ENCODE data around the gene GOLT1A. TPM values are rescaled to one million over a fixed set of nuclear protein-coding genes. Genes with fewer than 3 reads are reported as not detected.

GOLT1A gene
- total and polyA plus RNA-seq, 2 experiments from 2014 or later, result 0.33 to 2.6 TPM

DNA sequence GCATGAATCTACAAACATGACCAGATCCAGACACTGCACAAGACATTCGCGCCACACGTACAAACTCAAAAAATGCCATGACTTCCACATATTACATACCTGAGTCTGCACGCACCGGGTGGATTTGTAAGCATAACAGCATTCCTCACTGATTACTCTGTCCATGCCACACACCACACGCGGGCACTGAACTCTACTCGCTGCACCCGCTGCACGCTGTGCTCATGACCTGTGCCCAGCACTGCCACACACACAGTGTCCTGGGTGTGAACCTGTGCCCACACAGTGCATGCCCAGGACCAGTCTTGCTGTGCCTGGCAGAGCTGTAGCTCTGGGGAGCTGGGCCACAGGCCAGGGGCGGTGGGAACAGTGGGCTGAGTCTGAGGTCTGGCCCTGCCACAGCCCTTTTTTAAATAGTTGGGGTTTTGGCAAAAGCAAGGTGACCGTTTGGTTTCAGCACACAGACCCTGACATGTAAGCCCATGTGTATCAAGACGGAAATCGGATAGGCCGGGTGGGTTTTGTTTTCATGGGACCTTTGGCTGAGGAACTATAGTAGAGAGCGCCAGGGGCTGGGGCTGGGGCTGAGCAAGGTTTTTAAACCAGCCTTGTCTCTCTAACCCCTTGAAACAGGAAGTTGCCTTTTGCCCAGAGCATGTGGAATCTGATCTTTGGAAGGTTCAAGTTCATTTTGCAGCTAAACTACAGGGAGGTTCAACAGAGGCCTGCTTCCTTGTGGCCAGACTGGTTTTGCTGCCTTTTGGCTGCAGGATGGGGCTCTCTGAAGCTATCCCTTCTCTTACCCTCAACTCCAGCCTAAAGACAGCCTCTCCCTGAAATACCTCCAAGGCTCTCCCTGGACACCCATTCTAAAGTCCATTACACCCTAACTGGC is 12.3 kb upstream of the GOLT1A start:
- TF ChIP-seq, protein P1, sequence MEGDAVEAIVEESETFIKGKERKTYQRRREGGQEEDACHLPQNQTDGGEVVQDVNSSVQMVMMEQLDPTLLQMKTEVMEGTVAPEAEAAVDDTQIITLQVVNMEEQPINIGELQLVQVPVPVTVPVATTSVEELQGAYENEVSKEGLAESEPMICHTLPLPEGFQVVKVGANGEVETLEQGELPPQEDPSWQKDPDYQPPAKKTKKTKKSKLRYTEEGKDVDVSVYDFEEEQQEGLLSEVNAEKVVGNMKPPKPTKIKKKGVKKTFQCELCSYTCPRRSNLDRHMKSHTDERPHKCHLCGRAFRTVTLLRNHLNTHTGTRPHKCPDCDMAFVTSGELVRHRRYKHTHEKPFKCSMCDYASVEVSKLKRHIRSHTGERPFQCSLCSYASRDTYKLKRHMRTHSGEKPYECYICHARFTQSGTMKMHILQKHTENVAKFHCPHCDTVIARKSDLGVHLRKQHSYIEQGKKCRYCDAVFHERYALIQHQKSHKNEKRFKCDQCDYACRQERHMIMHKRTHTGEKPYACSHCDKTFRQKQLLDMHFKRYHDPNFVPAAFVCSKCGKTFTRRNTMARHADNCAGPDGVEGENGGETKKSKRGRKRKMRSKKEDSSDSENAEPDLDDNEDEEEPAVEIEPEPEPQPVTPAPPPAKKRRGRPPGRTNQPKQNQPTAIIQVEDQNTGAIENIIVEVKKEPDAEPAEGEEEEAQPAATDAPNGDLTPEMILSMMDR (IDR thresholded peaks at IDR 0.05; ENCODE audit: low read depth, low read length), result no peak
- Histone ChIP-seq H3K27ac (no peak overlapping the region), H3K4me1 (ENCODE audit: low read depth) (no peaks in the 10 kb centered on the region), H3K27me3 (no peaks in the 10 kb centered on the region), H3K36me3 (peaks cover 82% of the 10 kb centered on the region), H3K9me3 (ENCODE audit: low read depth) (no peaks in the 10 kb centered on the region), H3K4me3 (no peak overlapping the region)
- no peak for DNase-seq (ENCODE audit: low read depth in 1 of 2, low spot score in 1 of 2)

DNA sequence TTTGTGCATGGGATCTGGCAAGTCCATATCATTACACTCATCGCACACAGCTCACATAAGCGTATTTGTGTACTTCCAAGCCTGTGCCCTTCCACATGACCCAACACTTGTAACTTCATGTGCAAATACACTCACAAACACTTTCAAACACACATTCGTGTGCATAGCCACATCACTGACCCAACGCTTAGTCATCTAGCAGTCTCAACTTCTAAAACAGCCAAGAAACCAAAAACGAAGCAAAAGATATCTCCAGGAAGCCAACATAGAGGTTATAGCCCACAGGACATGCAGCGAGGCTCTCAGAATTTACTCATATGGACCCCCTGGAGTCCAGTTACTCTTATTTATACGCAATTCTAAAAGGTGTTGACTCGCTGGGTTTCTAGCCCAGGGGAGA is 10.9 kb upstream of the GOLT1A start:
- H3K4me3 ChIP-seq, result no peak overlapping the region
- no peaks in the 10 kb centered on the region for H3K4me1 ChIP-seq (ENCODE audit: low read depth)
- TF ChIP-seq, protein P1 (IDR thresholded peaks at IDR 0.05; ENCODE audit: low read depth, low read length), result no peak
- no peaks in the 10 kb centered on the region for H3K9me3 ChIP-seq (ENCODE audit: low read depth)
- no peak for DNase-seq (ENCODE audit: low read depth in 1 of 2, low spot score in 1 of 2)
- no peaks in the 10 kb centered on the region for H3K27me3 ChIP-seq
- peaks cover 70% of the 10 kb centered on the region for H3K36me3 ChIP-seq
- no peak overlapping the region for H3K27ac ChIP-seq

DNA sequence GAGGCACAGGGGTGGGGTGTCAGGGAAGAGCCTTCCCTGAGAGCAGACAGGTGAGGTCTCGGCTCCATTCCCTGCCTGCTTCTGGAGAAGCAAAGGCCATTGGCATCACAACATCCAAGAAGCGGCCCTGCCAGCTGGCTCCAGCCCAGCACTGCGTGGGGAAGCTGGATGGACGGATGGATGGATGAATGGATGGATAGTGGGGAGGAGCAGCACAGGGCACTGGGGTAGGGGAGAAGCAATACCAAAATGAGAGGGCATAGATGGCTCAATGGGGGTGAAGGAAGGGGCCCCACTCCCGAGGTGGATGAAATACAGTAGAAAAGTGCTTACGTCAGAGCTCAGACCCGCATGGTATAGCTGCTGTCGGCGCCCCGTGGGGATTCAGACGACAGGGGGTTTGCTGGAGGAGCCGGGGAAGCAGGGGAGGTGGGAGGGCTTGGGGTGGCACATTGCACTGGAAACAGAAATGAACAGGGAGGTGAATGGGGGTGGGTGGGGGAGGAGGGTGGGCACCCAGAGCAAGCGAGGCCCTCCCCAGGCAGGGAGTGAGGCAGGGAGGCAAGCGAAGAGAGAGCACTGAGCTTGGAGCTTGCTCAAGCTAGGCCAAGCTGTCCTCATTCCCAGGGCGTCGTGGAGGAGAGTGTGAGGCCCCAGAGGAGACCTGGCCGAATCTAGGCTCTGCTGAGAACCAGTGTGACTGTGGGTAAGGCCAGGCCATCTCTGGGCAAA is 9.5 kb upstream of the GOLT1A start:
- no peaks in the 10 kb centered on the region for H3K27me3 ChIP-seq
- no peaks in the 10 kb centered on the region for H3K4me1 ChIP-seq (ENCODE audit: low read depth)
- H3K9me3 ChIP-seq (ENCODE audit: low read depth), result no peaks in the 10 kb centered on the region
- no peak for DNase-seq (ENCODE audit: low read depth in 1 of 2, low spot score in 1 of 2)
- H3K36me3 ChIP-seq, result peaks cover 56% of the 10 kb centered on the region
- TF ChIP-seq, protein P1 (IDR thresholded peaks at IDR 0.05; ENCODE audit: low read depth, low read length), result no peak
- H3K27ac ChIP-seq, result no peak overlapping the region
- H3K4me3 ChIP-seq, result no peak overlapping the region

DNA sequence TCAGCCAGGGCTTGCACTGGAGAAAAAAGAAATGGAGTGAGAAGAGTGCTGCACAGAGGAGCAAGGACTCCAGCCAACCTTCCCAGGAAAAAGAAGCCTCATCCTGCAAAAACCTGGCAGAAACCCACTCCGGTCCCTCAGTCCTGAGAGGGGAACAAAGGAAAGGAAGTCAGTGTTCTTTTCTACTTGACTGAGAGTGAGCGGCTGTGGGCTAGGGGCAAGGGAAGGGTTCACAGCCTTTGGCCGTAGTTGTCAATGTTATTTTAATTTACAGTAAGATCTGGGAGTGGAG is 8.9 kb upstream of the GOLT1A start:
- H3K27me3 ChIP-seq, result no peaks in the 10 kb centered on the region
- H3K36me3 ChIP-seq, result peaks cover 50% of the 10 kb centered on the region
- TF ChIP-seq, protein P1 (IDR thresholded peaks at IDR 0.05; ENCODE audit: low read depth, low read length), result no peak
- no peaks in the 10 kb centered on the region for H3K9me3 ChIP-seq (ENCODE audit: low read depth)
- DNase-seq (ENCODE audit: low read depth in 1 of 2, low spot score in 1 of 2), result no peak
- no peak overlapping the region for H3K4me3 ChIP-seq
- H3K4me1 ChIP-seq (ENCODE audit: low read depth), result no peaks in the 10 kb centered on the region
- no peak overlapping the region for H3K27ac ChIP-seq

DNA sequence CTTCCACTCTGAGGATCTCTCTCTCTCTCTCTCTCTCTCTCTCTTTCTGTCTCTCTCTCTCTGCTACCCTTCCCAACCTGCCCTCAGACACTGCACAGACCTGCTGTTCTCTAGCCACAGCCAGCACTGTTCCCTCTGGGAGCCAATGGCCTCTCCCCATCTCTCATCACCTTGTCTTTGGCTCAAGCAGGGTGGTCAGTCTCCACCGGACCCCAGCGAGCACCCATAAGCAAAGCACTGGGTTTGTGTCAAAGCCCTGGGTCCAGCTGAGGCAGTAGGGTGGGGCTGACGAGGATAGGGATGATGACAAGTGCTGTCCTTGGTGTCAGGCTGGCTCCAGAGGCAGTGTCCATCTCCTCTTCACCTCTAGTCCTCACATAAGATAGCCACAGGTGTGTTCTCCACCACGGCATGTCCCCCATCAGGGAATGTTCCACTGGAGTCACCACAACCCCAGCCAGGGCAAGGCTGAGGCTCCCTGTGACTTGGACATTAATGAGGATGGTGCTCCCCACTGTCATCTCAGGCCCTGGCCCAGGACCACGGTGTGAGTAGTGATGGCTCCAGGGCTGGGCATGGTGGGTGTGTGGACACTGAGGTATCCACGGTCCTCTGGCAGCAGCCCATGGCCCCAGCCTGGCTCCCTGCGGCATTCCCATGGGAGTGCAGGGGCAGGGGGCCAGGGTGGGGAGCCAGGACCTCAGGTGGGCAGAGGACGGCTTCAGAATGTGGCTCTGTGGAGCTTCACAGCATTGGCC is 8.4 kb upstream of the GOLT1A start:
- DNase-seq (ENCODE audit: low read depth in 1 of 2, low spot score in 1 of 2), result no peak
- Histone ChIP-seq H3K27me3 (no peaks in the 10 kb centered on the region), H3K36me3 (peaks cover 45% of the 10 kb centered on the region), H3K9me3 (ENCODE audit: low read depth) (no peaks in the 10 kb centered on the region), H3K27ac (no peak overlapping the region), H3K4me1 (ENCODE audit: low read depth) (no peaks in the 10 kb centered on the region), H3K4me3 (no peak overlapping the region)
- TF ChIP-seq, protein P1 (IDR thresholded peaks at IDR 0.05; ENCODE audit: low read depth, low read length), result no peak
